GM18867 (cell line): ENCODE measurements around the gene ID2.

Experiments used
- ATAC-seq: cut with Tn5 transposase; IDR thresholded peaks from one replicate; pipeline ENCODE4 v1.9.1; 2021; ENCODE audit warnings: mild to moderate bottlenecking, moderate library complexity; ENCODE audit not compliant: unreplicated experiment

The ID2 gene

GRCh38 chr2:8647462-8647857, 34.4 kb upstream of the ID2 start:
- ATAC-seq, result no peak

- ATAC-seq, result no peak
Measured at GRCh38 chr2:8648441-8649213, 33.2 kb upstream of the ID2 start.

- no peak for ATAC-seq
Measured at GRCh38 chr2:8649718-8650117, 32.1 kb upstream of the ID2 start.

GRCh38 chr2:8650256-8650655, 31.6 kb upstream of the ID2 start:
- ATAC-seq, result no peak

GRCh38 chr2:8652774-8653426, 29.0 kb upstream of the ID2 start:
- no peak for ATAC-seq

GRCh38 chr2:8653485-8653884, 28.4 kb upstream of the ID2 start:
- no peak for ATAC-seq

- ATAC-seq, result no peak
Measured at GRCh38 chr2:8654041-8654440, 27.8 kb upstream of the ID2 start.

- no peak for ATAC-seq
Measured at GRCh38 chr2:8654483-8654882, 27.4 kb upstream of the ID2 start.

GRCh38 chr2:8656160-8656641, 25.7 kb upstream of the ID2 start:
- ATAC-seq, result no peak

GRCh38 chr2:8656811-8657210, 25.0 kb upstream of the ID2 start:
- no peak for ATAC-seq

- ATAC-seq, result peak; percentile 84
Measured at GRCh38 chr2:8657423-8658062, 24.3 kb upstream of the ID2 start.

GRCh38 chr2:8658064-8658862, 23.6 kb upstream of the ID2 start:
- no peak for ATAC-seq

- no peak for ATAC-seq
Measured at GRCh38 chr2:8659092-8659734, 22.6 kb upstream of the ID2 start.

- no peak for ATAC-seq
Measured at GRCh38 chr2:8659735-8660492, 21.9 kb upstream of the ID2 start.

GRCh38 chr2:8661235-8661634, 20.6 kb upstream of the ID2 start:
- no peak for ATAC-seq

- ATAC-seq, result no peak
Measured at GRCh38 chr2:8661736-8662135, 20.1 kb upstream of the ID2 start.

- no peak for ATAC-seq
Measured at GRCh38 chr2:8662239-8662879, 19.5 kb upstream of the ID2 start.

- ATAC-seq, result no peak
Measured at GRCh38 chr2:8663997-8664396, 17.9 kb upstream of the ID2 start.

GRCh38 chr2:8666581-8666980, 15.3 kb upstream of the ID2 start:
- no peak for ATAC-seq
